HG03457 (cell line): ENCODE data around the gene C1orf122.

Source experiments
- ATAC-seq: cut with Tn5 transposase; IDR thresholded peaks from one replicate; pipeline ENCODE4 v1.9.1; 2021; ENCODE audit warnings: moderate number of reproducible peaks; ENCODE audit not compliant: unreplicated experiment

Gene C1orf122

GRCh38 chr1:37844536-37844935 lies 36.9 kb downstream of the C1orf122 start:
- ATAC-seq = no peak

GRCh38 chr1:37845049-37845646 lies 37.6 kb downstream of the C1orf122 start:
- ATAC-seq = no peak

DNA sequence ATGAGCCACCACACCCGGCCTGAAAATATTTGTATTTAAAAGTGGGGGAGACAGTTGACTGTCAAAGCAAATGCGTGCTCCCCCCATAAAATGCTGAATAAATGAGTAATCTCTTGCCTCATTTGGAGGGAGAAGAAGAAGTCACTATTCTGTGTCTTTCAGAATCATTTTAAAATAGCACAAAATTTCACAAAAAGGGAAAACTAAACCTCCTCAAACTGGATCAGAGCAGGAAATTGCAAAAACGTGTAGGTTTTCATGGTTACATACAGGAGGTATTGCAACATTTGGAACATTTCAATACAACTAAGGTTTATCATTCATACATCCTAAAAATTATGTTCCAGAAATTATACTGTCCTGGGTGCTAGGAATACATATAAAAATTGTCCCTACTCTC lies 38.2 kb downstream of the C1orf122 start:
- no peak for ATAC-seq

GRCh38 chr1:37846647-37847339 lies 39.2 kb downstream of the C1orf122 start:
- ATAC-seq = no peak

GRCh38 chr1:37849480-37849879 lies 41.9 kb downstream of the C1orf122 start:
- ATAC-seq = no peak

- no peak for ATAC-seq
These were observed 42.9 kb downstream of the C1orf122 start for GRCh38 chr1:37850352-37850955.

- ATAC-seq = no peak
These were observed 43.7 kb downstream of the C1orf122 start for GRCh38 chr1:37851262-37851661.

DNA sequence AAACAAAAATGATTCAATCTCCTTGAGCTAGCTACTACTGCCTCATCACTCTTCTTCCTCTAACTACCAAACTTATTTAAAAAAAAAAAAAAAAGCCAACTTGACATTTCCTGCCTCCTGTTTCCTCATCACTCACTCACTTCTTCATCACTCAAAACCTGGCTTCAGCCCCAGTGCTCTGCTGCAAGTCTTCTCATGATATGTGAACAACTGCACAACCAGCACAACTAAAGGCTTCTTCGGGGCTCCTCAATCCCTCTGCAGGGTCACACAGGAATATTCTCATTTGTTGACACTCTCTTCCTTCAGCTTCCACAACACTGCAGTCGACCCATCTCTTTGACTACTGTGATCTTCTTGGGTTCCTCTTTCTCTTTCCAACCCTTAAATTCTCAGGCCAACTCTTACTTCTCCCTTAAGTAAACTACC lies 44.2 kb downstream of the C1orf122 start:
- ATAC-seq = no peak

- ATAC-seq = no peak
These were observed 45.6 kb downstream of the C1orf122 start for GRCh38 chr1:37853157-37853556.

- ATAC-seq = no peak
These were observed 46.8 kb downstream of the C1orf122 start for GRCh38 chr1:37854406-37854805.
